ENCODE measurements around the gene RALGAPA2.

RALGAPA2 gene

DNA sequence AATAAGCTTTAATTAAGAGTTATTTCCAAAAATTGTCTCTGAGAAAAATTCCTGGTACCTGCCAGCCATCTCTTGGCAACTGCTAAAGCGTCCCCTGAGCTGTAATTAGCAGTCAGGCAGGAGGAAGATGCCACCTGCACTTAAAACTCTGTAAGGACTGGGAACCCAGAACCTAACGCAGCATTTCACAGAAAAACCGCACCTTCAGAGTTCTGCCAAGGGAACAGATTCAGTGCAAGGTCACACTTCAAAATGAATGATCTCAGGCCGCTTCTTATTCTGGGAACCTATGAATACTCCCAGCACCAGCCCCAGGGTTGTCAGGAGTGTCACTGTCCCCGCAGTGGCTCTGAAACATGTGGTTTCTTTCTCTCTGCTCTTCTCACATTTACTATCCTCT is 307.8 kb downstream of the RALGAPA2 start:
- ChIA-PET CTCF (no interaction called here), POLR2A (no interaction called here)
- DNase-seq (ENCODE audit: low read depth, low spot score), result no peak
- TF ChIP-seq, protein P1, sequence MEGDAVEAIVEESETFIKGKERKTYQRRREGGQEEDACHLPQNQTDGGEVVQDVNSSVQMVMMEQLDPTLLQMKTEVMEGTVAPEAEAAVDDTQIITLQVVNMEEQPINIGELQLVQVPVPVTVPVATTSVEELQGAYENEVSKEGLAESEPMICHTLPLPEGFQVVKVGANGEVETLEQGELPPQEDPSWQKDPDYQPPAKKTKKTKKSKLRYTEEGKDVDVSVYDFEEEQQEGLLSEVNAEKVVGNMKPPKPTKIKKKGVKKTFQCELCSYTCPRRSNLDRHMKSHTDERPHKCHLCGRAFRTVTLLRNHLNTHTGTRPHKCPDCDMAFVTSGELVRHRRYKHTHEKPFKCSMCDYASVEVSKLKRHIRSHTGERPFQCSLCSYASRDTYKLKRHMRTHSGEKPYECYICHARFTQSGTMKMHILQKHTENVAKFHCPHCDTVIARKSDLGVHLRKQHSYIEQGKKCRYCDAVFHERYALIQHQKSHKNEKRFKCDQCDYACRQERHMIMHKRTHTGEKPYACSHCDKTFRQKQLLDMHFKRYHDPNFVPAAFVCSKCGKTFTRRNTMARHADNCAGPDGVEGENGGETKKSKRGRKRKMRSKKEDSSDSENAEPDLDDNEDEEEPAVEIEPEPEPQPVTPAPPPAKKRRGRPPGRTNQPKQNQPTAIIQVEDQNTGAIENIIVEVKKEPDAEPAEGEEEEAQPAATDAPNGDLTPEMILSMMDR (IDR thresholded peaks at IDR 0.05; ENCODE audit: insufficient read depth, low read length, missing control alignments), result no peak
- no peak overlapping the region for H3K4me3 ChIP-seq (ENCODE audit: low read depth, low read length)

DNA sequence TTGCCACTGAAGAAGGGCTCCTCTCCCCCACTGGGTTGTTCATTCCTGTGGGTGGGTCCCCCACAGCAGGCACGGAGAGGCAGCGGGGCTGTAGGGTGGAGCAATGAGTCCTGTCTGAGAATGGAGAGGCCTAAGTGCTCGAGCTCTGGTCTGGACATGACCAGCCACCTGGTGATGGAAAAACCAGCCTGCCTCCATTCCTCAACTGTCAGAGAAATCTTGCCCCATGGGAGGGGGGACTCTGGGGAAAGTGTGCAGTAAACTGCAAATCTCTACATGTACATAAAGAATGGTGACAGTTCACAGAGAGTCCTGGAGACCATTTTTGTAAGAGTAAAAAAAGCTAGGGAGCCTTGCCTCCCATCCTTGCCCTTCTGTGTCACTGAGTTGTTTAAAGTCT is 310.5 kb downstream of the RALGAPA2 start:
- no peak for DNase-seq (ENCODE audit: low read depth, low spot score)
- no peak overlapping the region for H3K4me3 ChIP-seq (ENCODE audit: low read depth, low read length)
- TF ChIP-seq, protein P1 (IDR thresholded peaks at IDR 0.05; ENCODE audit: insufficient read depth, low read length, missing control alignments), result no peak
- CTCF ChIA-PET, result interaction anchor here (0.9 kb wide), 1 partner anchor 44 kb away, joined by 3 read pairs; no protein-coding TSS in a partner anchor
- POLR2A ChIA-PET, result no interaction called here

DNA sequence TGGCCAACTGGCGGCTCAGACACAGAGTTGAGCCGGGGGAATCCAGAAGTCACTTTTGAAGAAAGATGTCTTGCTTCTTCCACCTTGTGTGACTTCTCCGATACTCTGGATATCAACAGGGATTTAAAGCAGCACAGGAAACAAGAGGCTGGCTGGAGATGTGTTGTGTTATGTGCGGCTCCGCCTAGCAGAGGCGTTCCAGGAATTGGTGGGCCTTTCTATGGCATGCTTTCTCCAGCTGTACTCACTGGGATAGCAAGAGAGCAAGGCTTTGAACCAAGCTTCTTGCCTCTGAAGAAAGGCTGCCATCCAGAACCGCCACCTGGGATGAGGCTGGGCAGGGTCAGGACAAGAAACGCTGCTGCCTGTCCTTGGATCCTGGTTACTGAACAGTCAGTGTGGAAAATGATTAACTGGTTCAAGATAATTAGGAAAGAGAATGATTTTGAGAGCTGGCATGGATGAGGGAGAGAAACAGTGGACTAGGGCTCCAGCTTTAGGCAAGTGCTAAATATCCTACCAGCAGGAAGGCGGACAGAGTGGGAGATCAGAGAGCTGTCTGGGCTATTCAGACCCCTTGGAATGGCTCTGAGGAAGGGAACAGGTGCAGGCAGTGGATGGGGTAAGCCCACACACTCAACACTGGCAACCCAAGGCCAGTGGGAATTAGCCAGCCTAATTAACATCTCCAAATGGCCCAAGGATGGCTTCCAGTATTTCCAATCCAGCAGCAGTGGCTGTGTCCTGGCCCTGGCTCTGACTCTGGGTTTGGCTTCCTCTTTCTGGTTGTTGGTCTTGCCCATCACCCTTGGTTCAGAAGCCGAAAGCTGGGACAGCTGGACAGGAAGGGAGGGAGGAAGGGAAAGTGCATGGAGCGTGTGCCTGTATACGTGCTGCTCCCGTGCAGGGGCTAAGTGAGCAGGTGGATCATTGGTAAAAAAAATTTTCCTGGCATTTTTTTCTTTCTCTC is 312.6 kb downstream of the RALGAPA2 start:
- DNase-seq (ENCODE audit: low read depth, low spot score), result no peak
- POLR2A ChIA-PET, result no interaction called here
- no peak overlapping the region for H3K4me3 ChIP-seq (ENCODE audit: low read depth, low read length)
- TF ChIP-seq, protein P1 (IDR thresholded peaks at IDR 0.05; ENCODE audit: insufficient read depth, low read length, missing control alignments), result no peak
- CTCF ChIA-PET, result no interaction called here

DNA sequence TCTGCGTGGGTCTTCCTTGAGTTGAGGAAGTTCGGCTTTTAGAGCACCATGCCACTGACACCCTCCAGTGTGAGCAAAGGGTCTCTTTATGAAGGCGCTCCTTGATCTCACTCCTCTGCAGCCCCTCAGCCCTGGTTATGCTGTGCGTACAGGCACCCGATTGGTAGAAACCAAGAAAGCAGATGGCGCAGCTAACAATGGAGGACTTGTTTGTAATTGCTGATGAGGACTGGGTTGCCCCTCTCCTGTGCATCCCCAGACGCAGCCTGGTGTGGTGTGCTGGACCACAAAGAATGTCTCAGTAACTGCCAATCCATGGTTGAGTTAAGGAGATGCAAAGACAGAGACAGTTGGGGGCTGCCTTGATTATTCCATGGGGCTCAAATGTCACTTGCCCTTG is 314.3 kb downstream of the RALGAPA2 start:
- no peak overlapping the region for H3K4me3 ChIP-seq (ENCODE audit: low read depth, low read length)
- TF ChIP-seq, protein P1 (IDR thresholded peaks at IDR 0.05; ENCODE audit: insufficient read depth, low read length, missing control alignments), result no peak
- ChIA-PET POLR2A (no interaction called here), CTCF (no interaction called here)
- DNase-seq (ENCODE audit: low read depth, low spot score), result no peak

DNA sequence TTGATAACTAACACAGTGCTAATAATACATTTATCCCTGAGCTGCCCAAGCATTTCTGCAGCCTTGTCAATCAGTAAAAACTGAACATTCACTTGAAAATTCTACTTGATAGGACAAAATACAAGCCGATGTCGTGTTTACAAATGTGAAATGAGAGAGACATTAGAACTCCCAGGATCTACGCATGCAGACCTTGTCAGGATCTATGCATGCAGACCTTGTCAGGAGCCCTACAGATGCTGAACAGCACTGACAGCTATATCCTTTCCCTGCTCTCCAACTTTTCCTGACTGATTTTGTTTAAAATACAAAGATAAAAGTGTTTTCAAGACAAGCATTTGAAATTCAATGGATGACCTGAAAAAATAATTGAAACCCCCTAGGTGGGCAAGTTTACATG is 315.6 kb downstream of the RALGAPA2 start:
- POLR2A ChIA-PET, result no interaction called here
- H3K4me3 ChIP-seq (ENCODE audit: low read depth, low read length), result no peak overlapping the region
- no peak for DNase-seq (ENCODE audit: low read depth, low spot score)
- CTCF ChIA-PET, result no interaction called here
- TF ChIP-seq, protein P1 (IDR thresholded peaks at IDR 0.05; ENCODE audit: insufficient read depth, low read length, missing control alignments), result no peak

DNA sequence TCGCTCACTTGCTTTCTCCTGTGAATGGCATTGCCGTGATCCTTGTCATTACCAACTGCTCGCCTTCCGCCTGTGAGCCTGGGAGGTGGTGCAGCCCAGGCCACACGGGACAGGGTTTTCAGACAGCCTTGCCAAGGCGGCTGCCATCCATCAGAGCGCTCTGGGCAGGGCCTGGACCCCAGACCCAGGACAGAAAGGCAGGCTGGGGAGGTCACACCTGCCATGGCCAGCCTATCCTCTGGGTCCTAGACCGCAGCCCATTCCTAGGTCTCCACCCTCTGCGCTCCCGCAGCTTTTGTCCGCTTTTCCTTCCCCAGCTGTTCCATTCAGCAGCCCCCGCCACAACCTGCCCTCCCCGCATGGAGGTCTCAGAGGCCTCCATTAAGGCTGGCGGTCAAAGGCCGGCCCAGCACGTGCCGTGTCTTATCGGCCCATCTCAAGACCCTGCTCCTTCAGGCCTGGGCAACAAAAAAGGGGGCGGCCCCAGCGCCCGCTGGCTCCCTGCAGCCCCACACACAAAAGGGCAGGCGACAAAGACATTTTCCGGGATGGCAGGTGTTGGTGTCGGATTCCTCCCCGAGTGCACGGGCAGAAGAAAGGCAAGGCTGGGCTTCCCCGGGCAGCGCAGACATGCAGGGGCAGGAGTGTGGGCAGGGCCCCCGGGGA is 316.4 kb downstream of the RALGAPA2 start:
- no peak for DNase-seq (ENCODE audit: low read depth, low spot score)
- H3K4me3 ChIP-seq (ENCODE audit: low read depth, low read length), result no peak overlapping the region
- TF ChIP-seq, protein P1 (IDR thresholded peaks at IDR 0.05; ENCODE audit: insufficient read depth, low read length, missing control alignments), result no peak
- ChIA-PET POLR2A (no interaction called here), CTCF (no interaction called here)

Data from AG04449 (cell line).